ENCODE results near the gene RSU1.
A peak's percentile ranks its signal among the peaks of the same experiment; 100 is the strongest.

Gene RSU1

GRCh38 chr10:16728266-16728665 lies 89.0 kb downstream of the RSU1 start:
- DNase-seq, result no peak

GRCh38 chr10:16727666-16728065 lies 89.6 kb downstream of the RSU1 start:
- DNase-seq, result no peak

GRCh38 chr10:16724509-16724908 lies 92.7 kb downstream of the RSU1 start:
- no peak for DNase-seq

GRCh38 chr10:16720812-16721211 lies 96.4 kb downstream of the RSU1 start:
- DNase-seq, result no peak

GRCh38 chr10:16717622-16718395 lies 99.4 kb downstream of the RSU1 start:
- no peak for DNase-seq

GRCh38 chr10:16716051-16716450 lies 101.2 kb downstream of the RSU1 start:
- DNase-seq, result no peak

- DNase-seq, result no peak
These were observed 103.9 kb downstream of the RSU1 start for GRCh38 chr10:16713290-16713689.

- DNase-seq, result no peak
These were observed 104.3 kb downstream of the RSU1 start for GRCh38 chr10:16712883-16713282.

- no peak for DNase-seq
These were observed 116.9 kb downstream of the RSU1 start for GRCh38 chr10:16700331-16700730.

GRCh38 chr10:16699435-16700057 lies 117.7 kb downstream of the RSU1 start:
- no peak for DNase-seq

- no peak for DNase-seq
These were observed 118.8 kb downstream of the RSU1 start for GRCh38 chr10:16698461-16698860.

- no peak for DNase-seq
These were observed 126.8 kb downstream of the RSU1 start for GRCh38 chr10:16690417-16690816.

- no peak for DNase-seq
These were observed 127.5 kb downstream of the RSU1 start for GRCh38 chr10:16689696-16690095.

GRCh38 chr10:16689227-16689626 lies 128.0 kb downstream of the RSU1 start:
- no peak for DNase-seq

- no peak for DNase-seq
These were observed 130.9 kb downstream of the RSU1 start for GRCh38 chr10:16686054-16686902.

- DNase-seq, result no peak
These were observed 131.7 kb downstream of the RSU1 start for GRCh38 chr10:16685551-16685950.

- DNase-seq, result peak; percentile 26 to 46 (median 32)
These were observed 135.7 kb downstream of the RSU1 start for GRCh38 chr10:16681521-16681920.

GRCh38 chr10:16679511-16679910 lies 137.7 kb downstream of the RSU1 start:
- no peak for DNase-seq

- DNase-seq, result no peak
These were observed 141.9 kb downstream of the RSU1 start for GRCh38 chr10:16675334-16675733.

- no peak for DNase-seq
These were observed 143.0 kb downstream of the RSU1 start for GRCh38 chr10:16674147-16674703.

- no peak for DNase-seq
These were observed 143.8 kb downstream of the RSU1 start for GRCh38 chr10:16673443-16673842.

- no peak for DNase-seq
These were observed 153.8 kb downstream of the RSU1 start for GRCh38 chr10:16663444-16663843.

GRCh38 chr10:16662923-16663322 lies 154.3 kb downstream of the RSU1 start:
- DNase-seq, result no peak
